ENCODE measurements around the gene OR6C70. TPM values are rescaled to one million over a fixed set of nuclear protein-coding genes. Genes with fewer than 3 reads are reported as not detected.
"Not testable (repeated sequence)": the region's sequence is repeated elsewhere in the genome, so short reads cannot be mapped to it uniquely, and the experiment has no call there.

The OR6C70 gene
- total RNA-seq, 1 donor from 2014 or later, result not detected

DNA sequence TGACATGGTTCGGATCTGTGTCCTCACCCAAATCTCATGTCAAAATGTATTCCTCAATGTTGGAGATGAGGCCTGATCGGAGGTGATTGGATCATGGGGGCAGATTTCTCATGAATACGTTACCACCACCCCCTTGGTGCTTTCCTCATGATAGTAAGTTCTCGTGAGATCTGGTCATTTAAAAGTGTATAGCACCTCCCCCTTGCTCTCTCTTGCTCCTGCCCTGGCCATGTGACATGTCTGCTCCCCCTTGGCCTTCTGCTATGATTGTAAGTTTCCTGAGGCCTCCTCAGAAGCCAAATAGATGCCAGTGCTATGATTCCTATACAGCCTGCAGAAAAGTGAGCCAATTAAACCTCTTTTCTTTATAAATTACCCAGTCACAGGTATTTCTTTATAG, 29.3 kb upstream of the OR6C70 start:
- TF ChIP-seq CTCF (IDR thresholded peaks at IDR 0.05), result no peak
- no peaks in the 10 kb centered on the region for H3K36me3 ChIP-seq
- intact Hi-C loops (cut with DNase I), result no loop called here
- no peak for DNase-seq (ENCODE audit: low spot score in 2 of 2)
- H3K27ac ChIP-seq, result no peak overlapping the region
- H3K9me3 ChIP-seq, result no peaks in the 10 kb centered on the region
- H3K4me3 ChIP-seq, result no peak overlapping the region
- no peaks in the 10 kb centered on the region for H3K4me1 ChIP-seq
- no peaks in the 10 kb centered on the region for H3K27me3 ChIP-seq

DNA sequence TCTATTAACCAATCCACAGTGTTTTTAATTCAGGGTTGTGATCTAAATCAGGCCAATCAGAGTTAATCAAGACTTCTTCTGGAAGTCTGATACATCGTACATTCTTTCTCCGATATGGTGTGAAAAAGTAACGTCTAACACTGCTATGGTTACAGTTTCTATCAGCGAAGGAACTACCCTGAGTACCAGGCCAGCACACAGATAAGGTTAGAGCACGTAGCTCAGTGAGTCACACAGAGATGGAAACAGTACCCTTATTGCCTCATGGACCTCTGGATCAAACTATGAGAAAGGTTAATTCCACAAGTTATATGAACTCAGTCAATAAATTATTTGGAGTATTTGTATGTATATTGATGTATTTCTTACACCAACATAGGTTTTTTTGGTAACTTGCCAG, 25.6 kb upstream of the OR6C70 start:
- no peak overlapping the region for H3K4me3 ChIP-seq
- intact Hi-C loops (cut with DNase I), result no loop called here
- H3K9me3 ChIP-seq, result no peaks in the 10 kb centered on the region
- H3K27me3 ChIP-seq, result no peaks in the 10 kb centered on the region
- no peaks in the 10 kb centered on the region for H3K4me1 ChIP-seq
- no peak for DNase-seq (ENCODE audit: low spot score in 2 of 2)
- H3K36me3 ChIP-seq, result no peaks in the 10 kb centered on the region
- no peak for TF ChIP-seq CTCF (IDR thresholded peaks at IDR 0.05)
- H3K27ac ChIP-seq, result no peak overlapping the region

GRCh38 chr12:55492078-55492477, 22.1 kb upstream of the OR6C70 start, which contains the start of gene OR6C68:
OR6C68 (plus strand) TSS chr12:55492378; CDS start chr12:55492378, 0 bp downstream.
- H3K27ac ChIP-seq, result no peak within 1 kb of the TSS
- intact Hi-C loops (cut with DNase I), result no loop called here
- no peaks in the 10 kb centered on the region for H3K27me3 ChIP-seq
- DNase-seq (ENCODE audit: low spot score in 2 of 2), result no peak
- no peak for TF ChIP-seq CTCF (IDR thresholded peaks at IDR 0.05)
- no peaks in the 10 kb centered on the region for H3K36me3 ChIP-seq
- H3K9me3 ChIP-seq, result no peaks in the 10 kb centered on the region
- no peak within 1 kb of the TSS for H3K4me3 ChIP-seq
- H3K4me1 ChIP-seq, result no peaks in the 10 kb centered on the region

- H3K4me3 ChIP-seq; H3K9me3 ChIP-seq; H3K36me3 ChIP-seq; H3K27me3 ChIP-seq; H3K4me1 ChIP-seq; DNase-seq (ENCODE audit: low spot score in 2 of 2); H3K27ac ChIP-seq; intact Hi-C loops (cut with DNase I): not testable (repeated sequence)
Measured at GRCh38 chr12:55484284-55484683, 14.3 kb upstream of the OR6C70 start.

DNA sequence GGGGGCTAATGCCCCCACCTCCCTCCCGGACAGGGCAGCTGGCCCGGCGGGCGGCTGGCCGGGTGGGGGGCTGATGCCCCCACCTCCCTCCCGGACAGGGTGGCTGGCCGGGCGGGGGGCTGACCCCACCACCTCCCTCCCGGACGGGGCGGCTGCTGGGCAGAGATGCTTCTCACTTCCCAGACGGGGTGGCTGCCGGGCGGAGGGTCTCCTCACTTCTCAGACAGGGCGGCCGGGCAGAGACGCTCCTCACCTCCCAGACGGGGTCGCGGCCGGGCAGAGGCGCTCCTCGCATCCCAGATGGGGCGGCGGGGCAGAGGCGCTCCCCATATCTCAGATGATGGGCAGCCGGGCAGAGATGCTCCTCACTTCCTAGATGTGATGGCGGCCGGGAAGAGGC, 9.2 kb upstream of the OR6C70 start:
- H3K27me3 ChIP-seq; H3K36me3 ChIP-seq; intact Hi-C loops (cut with DNase I); H3K4me1 ChIP-seq; H3K9me3 ChIP-seq; DNase-seq (ENCODE audit: low spot score in 2 of 2); H3K27ac ChIP-seq; H3K4me3 ChIP-seq: not testable (repeated sequence)

DNA sequence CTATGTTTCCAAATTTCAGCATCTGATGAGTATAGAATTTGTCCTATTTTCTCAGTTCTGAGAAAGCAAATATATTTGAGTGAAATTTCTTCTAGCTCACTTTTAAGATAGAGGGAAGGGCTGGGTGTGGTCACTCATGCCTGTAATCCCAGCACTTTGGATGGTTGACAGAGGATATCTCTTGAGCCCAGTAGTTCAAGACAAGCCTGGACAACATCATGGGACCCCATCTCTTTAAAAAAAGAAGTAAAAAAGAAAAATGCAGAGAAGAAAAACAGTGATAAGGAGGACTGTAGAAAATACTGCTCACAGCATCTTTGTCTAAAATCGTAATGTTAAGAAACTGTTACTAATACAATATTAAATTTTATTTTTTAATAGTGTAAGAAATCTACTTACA, 2.3 kb upstream of the OR6C70 start:
- Histone ChIP-seq H3K27ac (no peak overlapping the region), H3K36me3 (no peaks in the 10 kb centered on the region), H3K27me3 (no peaks in the 10 kb centered on the region), H3K9me3 (no peaks in the 10 kb centered on the region), H3K4me3 (no peak overlapping the region), H3K4me1 (no peaks in the 10 kb centered on the region)
- intact Hi-C loops (cut with DNase I), result no loop called here
- DNase-seq (ENCODE audit: low spot score in 2 of 2), result no peak
- no peak for TF ChIP-seq CTCF (IDR thresholded peaks at IDR 0.05)

GRCh38 chr12:55469291-55469690, 647 bp downstream of the OR6C70 start:
- Histone ChIP-seq H3K9me3 (no peaks in the 10 kb centered on the region), H3K4me1 (no peaks in the 10 kb centered on the region), H3K36me3 (no peaks in the 10 kb centered on the region), H3K27me3 (no peaks in the 10 kb centered on the region), H3K27ac (no peak overlapping the region), H3K4me3 (no peak overlapping the region)
- TF ChIP-seq CTCF (IDR thresholded peaks at IDR 0.05), result no peak
- intact Hi-C loops (cut with DNase I), result no loop called here
- DNase-seq (ENCODE audit: low spot score in 2 of 2), result no peak

Data from ascending aorta (tissue), 2 donors.